AG04450 (cell line): Measurements from ENCODE around the gene TFG. TPM values are rescaled to one million over a fixed set of nuclear protein-coding genes. Genes with fewer than 3 reads are reported as not detected.

ENCODE experiments used
- CTCF ChIA-PET: fragments of 300-600, 350-600 bp; formaldehyde crosslinking; extraction: SDS; loops from one replicate; lab custom pipeline; 2022; ENCODE audit warnings: antibody characterized with exemption, inconsistent platforms; lab: Charles Lee
- POLR2A ChIA-PET: fragments of 350-600 bp; formaldehyde crosslinking; extraction: SDS; loops from one replicate; lab custom pipeline; 2021; ENCODE audit warnings: antibody characterized with exemption, inconsistent platforms; lab: Yijun Ruan, JAX
- DNase-seq: peaks from one replicate; pipeline ENCODE4 v3.0.0-alpha.2; 2011; ENCODE audit warnings: low read depth, low spot score
- H3K27ac ChIP-seq: one replicate; pipeline ENCODE4 v1.5.1; 2012; ENCODE audit warnings: low read depth, low read length, control low read depth
- H3K27me3 ChIP-seq: one replicate; pipeline ENCODE4 v1.6.0; 2012; ENCODE audit warnings: low read length; ENCODE audit not compliant: control insufficient read depth, insufficient read depth
- H3K4me3 ChIP-seq: 2 replicates; pipeline ENCODE4 v1.5.1; 2011; ENCODE audit warnings: mild to moderate bottlenecking, low read depth, low read length, control low read depth
- H3K9me3 ChIP-seq: 2 replicates; pipeline ENCODE4 v1.5.1; 2012; ENCODE audit warnings: low read length; ENCODE audit not compliant: control insufficient read depth, insufficient read depth
- polyA plus RNA-seq: library from polyadenylated mRNA; depleted of rRNA; stranded (reverse); fragments of >200 nt; gene quantifications from 2 replicates; pipeline ENCODE4 v1.2.3, GENCODE V29; 2011
- TF ChIP-seq, protein P1 (sequence below): IDR thresholded peaks from 2 replicates; pipeline ENCODE4 v1.5.1; 2011; ENCODE audit warnings: low read depth, low read length, control low read depth, inconsistent platforms

TFG gene
- polyA plus RNA-seq, 1 experiment: 99.8 TPM

DNA sequence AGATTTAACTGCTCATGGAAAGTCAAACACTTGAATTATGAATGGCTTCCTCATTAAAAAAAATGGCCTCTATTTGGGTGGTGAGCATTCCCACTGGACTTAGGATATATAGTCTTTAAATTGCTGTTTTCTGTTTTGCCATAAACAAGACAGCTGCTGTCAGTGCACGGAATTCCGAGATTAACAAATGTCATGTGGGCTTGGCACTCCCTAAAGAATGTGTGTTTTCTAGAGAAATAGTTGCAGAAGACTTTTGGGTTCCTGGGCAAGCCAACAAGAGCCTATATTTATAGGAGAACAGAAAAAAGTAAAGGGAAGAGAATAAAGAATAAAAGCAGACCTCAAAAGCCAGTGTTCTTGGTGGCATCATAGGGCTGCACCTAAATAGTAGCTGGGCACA lies 13.6 kb upstream of the TFG start:
- no peak overlapping the region for H3K4me3 ChIP-seq
- H3K27ac ChIP-seq: no peak overlapping the region
- ChIA-PET CTCF (no interaction called here), POLR2A (no interaction called here)
- TF ChIP-seq, protein P1, sequence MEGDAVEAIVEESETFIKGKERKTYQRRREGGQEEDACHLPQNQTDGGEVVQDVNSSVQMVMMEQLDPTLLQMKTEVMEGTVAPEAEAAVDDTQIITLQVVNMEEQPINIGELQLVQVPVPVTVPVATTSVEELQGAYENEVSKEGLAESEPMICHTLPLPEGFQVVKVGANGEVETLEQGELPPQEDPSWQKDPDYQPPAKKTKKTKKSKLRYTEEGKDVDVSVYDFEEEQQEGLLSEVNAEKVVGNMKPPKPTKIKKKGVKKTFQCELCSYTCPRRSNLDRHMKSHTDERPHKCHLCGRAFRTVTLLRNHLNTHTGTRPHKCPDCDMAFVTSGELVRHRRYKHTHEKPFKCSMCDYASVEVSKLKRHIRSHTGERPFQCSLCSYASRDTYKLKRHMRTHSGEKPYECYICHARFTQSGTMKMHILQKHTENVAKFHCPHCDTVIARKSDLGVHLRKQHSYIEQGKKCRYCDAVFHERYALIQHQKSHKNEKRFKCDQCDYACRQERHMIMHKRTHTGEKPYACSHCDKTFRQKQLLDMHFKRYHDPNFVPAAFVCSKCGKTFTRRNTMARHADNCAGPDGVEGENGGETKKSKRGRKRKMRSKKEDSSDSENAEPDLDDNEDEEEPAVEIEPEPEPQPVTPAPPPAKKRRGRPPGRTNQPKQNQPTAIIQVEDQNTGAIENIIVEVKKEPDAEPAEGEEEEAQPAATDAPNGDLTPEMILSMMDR: no peak
- H3K27me3 ChIP-seq: peaks cover 18% of the 10 kb centered on the region
- no peak for DNase-seq
- H3K9me3 ChIP-seq: no peaks in the 10 kb centered on the region

GRCh38 chr3:100696161-100696560 lies 13.1 kb upstream of the TFG start:
- ChIA-PET CTCF (no interaction called here), POLR2A (no interaction called here)
- no peak overlapping the region for H3K4me3 ChIP-seq
- TF ChIP-seq, protein P1: no peak
- H3K27me3 ChIP-seq: peaks cover 18% of the 10 kb centered on the region
- H3K9me3 ChIP-seq: no peaks in the 10 kb centered on the region
- no peak overlapping the region for H3K27ac ChIP-seq
- no peak for DNase-seq

DNA sequence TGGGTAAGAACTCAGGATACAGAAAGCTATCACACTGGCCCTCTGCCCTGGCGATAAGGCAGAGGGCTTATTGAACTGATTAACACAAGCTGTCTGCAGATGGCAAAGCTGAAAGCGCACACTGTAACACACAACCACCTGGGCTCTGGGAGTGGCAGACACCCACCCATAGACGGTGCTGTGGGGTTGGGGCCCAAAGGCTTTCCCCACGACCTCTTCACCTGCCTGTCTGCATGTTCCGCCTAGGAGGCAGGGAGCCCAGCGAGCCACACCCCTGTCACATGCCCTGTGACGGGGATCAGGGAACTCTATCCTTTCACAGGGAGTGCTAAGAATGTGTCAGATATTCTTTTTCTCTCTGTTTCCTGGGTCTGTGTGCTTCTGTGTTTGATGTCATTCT lies 12.1 kb upstream of the TFG start:
- no peak overlapping the region for H3K27ac ChIP-seq
- no peak for DNase-seq
- H3K27me3 ChIP-seq: peaks cover 18% of the 10 kb centered on the region
- ChIA-PET POLR2A (no interaction called here), CTCF (no interaction called here)
- TF ChIP-seq, protein P1: no peak
- H3K9me3 ChIP-seq: no peaks in the 10 kb centered on the region
- H3K4me3 ChIP-seq: no peak overlapping the region

DNA sequence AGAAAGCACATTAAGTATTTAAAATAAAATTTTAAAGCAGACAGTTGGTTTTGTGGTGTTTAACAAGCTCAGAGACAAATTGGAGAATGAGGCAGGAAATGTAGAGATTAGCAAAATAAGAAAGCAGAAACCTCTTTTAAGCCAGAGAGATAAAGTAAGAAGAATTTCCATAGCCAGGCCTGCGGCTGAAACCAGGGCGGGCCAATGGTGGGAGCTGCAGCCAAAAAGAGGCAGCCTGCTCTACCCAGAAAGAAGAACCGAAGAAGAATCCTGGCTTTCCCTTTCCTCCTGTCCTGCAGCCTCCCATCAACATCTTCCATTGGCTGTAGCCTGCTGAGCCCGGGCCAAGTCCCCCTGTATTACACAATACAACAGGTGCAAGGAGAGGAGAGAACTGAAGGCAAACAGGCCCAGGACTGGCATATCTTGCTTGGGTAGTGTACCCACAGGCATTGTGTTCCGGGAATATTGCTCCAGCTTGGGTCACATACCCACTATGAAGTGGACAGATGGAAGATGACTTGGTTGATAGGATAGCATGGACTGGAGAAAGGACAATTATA lies 11.5 kb upstream of the TFG start:
- DNase-seq: no peak
- Histone ChIP-seq H3K27ac (no peak overlapping the region), H3K4me3 (no peak overlapping the region), H3K27me3 (peaks cover 18% of the 10 kb centered on the region), H3K9me3 (no peaks in the 10 kb centered on the region)
- POLR2A ChIA-PET: no interaction called here
- TF ChIP-seq, protein P1: no peak
- CTCF ChIA-PET: no interaction called here

DNA sequence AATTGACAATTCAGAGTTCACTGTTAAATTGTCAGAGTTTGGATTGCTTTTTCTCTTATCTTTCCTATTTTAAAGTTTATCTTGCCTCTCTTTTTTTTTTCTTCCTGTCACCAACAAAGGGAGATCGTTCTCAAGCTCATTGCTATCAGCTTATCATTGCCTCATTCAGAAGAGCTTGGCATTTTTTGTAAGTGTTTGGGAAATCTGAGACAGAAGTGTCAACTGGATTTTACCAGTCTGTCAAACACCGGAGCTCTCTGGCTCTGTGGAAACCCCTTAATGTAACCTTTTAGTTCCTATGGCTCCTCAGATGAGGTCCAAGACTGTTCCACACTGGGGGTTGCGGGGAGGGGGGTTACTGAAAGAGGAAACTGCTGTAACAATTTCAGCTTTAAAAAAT lies 10.6 kb upstream of the TFG start:
- POLR2A ChIA-PET: no interaction called here
- CTCF ChIA-PET: interaction anchor here (0.6 kb wide), 1 partner anchor 107 kb away, joined by 6 read pairs; no protein-coding TSS in a partner anchor

More for the DNA sequence above, 10.6 kb upstream of the TFG start:
- DNase-seq: no peak
- Histone ChIP-seq H3K27me3 (peaks cover 14% of the 10 kb centered on the region), H3K9me3 (no peaks in the 10 kb centered on the region), H3K27ac (no peak overlapping the region), H3K4me3 (no peak overlapping the region)
- TF ChIP-seq, protein P1: no peak
